GM21390 (cell line): ENCODE results near the gene LMCD1.

ENCODE experiments used
- ATAC-seq: cut with Tn5 transposase; IDR thresholded peaks from one replicate; pipeline ENCODE4 v1.9.1; 2021; ENCODE audit not compliant: unreplicated experiment

The LMCD1 gene

DNA sequence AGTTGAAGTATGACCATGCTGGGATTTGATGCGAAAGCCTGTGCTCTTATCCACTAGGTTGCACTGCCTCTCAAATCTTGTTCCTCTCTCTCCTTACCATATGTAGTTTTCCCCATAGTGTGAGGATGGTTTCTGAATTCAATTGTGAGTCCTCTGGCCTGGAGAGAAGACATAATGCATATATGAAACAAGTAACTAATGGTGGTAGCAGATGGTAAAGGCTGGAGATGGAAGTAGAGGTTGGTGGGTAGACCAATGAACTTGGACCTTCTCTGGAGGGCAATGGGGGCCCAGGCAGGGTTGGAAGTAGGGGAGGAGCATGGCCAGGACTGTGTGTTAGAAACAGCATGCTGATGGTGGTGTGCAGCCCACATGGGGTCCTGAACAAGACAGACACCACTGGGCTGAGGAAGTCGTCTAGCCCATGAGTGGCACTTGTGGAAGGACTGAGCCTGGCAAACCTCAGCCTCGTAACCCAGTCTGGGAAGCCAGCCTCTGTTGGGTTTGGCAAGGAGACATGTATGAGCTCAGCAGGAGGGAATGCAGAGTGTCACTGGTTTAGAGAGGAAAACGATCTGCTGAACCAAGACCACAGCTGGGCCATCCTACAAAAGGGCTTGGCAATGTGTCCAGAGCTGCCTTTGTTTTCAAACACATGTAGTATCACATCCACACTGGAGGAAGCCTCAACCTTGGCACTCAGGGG lies 18.5 kb upstream of the LMCD1 start:
- ATAC-seq = no peak

DNA sequence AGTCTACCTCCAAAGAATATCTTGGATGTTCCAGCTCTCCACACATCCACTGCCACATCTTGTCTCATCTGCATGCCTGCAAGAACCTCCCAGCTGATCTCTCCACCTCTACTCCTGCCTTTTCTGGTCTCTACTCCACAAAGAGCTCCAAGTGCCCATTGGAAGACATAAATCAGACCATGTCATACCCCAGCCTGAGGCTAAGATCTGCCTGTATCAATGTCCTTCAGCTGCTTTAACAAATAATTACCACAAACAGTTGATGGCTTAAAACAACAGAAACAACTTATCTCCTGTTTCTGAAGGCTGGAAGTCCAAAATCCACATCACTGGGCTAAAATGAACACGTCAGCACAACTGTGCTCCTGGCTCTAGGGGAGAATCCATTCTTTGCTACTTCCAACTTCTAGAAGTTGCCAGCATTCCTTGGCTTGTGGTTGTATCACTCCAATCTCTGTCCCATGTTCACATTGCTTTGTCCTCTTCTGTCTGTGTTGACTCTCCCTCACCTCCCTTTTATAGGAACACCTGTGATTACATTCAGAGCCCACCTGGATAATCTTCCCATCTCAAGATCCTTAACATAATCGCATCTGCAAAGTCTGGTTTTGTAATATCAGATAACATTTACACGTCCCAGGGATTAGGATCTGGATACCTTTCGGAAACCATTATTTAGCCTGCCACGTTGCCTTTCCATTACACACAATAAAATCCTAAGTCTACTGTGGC lies 17.0 kb upstream of the LMCD1 start:
- ATAC-seq = no peak

- no peak for ATAC-seq
These were observed 16.3 kb upstream of the LMCD1 start for GRCh38 chr3:8485141-8485870.

- ATAC-seq = no peak
These were observed 15.7 kb upstream of the LMCD1 start for GRCh38 chr3:8485943-8486342.

GRCh38 chr3:8486434-8486833 lies 15.2 kb upstream of the LMCD1 start:
- no peak for ATAC-seq

DNA sequence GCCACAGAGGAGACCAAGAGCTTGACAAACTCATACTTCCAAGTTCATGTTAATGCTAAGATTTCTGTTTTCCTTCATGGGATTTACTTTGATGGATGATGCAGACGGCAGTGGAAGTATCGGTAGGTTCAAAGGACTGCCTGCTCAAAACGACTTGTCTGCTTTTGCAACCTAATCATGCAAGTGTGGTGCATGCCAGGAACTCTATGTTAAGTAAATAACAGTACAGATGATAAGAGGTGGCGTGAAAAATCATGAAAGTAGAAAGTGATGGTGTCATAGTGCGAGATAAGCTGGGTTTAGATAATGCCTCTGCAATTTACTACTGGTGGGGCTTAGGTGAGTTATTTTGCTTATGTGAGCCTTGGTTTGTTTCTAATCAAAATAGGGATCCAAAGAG lies 14.7 kb upstream of the LMCD1 start:
- ATAC-seq = no peak

- ATAC-seq = no peak
These were observed 13.2 kb upstream of the LMCD1 start for GRCh38 chr3:8488411-8488810.

DNA sequence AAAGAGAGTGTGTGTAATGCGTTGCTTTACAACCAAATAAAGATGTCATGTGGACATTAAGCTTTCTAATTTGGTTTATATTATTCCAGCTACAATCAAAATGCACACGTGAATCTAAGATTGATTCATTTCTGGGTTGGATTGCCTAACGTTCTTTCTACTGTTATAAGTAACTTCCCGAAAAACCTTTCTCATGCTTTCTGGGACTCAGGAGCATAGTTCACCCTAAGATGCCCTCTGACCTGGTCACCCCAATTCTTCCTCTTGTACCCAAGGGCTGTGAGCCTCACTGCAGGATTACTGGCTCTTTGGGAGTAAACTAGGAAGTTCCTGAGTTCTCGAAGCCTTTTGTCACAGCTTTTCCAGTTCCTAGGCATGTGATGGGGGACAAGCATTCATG lies 12.7 kb upstream of the LMCD1 start:
- no peak for ATAC-seq

DNA sequence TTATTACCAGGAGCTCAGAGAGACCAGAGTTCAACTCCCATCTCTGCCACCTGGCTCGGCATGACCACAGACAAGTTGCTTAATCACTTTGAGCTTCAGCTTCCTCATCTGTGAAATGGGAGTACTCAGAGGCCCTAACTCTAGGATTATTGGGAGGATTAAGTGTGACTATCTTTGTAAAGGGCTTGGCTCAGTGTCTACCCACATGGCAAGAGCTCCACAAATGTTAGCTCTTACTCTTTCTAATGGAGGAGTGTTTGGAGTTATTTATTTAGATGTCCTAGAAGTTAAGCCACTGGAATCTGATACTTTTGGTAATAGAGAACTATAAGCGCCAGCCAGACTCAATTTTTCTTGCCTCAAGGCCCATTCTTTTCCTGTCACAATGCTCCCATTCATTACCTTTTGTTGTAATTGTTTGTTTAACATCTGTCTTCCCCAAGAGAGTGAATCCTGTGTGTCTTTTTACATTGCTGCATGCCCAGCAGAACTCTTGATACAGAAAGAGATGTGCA lies 12.3 kb upstream of the LMCD1 start:
- ATAC-seq = no peak

DNA sequence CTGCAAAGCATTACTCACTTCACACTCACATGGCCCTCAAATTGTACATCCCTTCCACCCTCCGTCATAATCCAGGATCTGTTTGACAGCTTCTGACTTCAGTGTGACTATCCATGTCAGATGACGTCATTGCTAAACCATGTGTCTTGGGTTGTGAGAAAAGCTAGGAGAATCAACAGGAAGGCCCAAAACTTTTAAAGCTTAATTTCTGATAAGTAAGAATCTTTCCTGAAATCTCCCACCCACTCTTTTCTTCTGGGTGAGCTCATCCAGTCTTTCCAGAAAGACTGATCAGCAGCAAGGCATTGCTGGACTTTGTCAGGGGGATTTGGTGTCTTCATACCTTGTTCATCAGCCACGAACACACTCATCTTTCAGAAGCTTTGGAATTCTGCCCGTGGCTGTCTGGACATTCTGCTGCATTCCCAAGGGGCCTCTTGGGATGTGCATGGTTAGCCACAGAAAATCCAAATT lies 11.5 kb upstream of the LMCD1 start:
- ATAC-seq = no peak

DNA sequence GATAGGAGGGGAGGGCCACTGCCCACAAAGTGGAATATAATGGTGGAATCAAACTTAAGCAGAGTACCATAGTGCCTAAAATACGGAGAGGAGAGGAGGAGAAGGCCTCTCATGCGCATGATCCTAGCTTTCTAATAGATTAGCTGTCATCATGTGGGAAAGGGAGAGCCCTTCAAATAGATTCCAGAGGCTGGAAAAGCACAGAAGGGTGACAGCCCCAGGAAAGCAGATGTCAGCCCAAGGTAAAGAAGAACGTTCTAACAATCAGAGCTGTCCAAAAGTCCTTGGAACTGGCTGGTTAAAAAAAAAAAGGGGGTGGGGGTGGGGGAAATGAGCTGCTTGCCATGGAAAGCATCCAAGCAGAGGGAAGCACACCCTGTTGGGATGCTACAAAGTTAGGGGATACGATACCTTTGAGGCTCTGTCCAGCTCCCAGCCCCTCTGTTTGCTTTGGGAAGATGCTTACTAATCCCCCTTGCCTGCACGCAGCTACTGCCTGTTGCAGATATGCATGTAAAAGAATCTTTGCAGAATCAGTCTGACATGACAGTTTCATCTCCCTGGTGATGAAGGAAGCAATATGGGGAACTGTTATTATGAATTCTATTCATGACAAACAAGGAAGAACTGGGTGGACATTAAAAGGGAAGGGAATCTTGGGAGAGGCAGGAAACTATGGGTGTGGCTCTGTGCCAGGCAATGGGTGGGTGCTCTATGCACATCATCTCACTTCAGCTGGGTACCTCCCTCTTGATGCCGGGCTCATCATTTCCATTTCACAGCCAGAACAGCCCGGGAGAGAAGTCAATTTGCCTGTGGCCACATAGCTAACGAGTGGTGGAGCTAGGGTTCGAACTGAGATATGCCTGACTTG lies 10.1 kb upstream of the LMCD1 start:
- ATAC-seq = no peak

GRCh38 chr3:8492744-8493511 lies 8.7 kb upstream of the LMCD1 start:
- no peak for ATAC-seq

DNA sequence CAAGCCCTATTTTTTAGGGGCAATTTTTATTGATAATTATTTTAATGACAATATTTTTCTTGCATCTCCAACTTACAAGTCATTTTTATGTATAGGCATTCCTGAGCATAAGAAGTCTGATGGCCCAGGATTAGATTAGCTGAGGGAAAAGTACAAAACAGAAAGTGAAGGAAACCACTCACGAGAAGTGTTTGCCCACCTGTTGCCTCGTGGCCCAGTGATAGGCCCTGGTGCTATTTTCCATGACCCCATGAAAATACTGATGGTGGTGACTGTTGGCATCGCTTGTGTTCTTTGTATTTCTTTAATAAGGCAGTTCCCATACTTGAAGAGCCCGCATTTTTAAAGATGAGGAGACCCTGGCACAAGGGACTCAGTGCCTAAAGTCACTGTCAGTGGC lies 7.9 kb upstream of the LMCD1 start:
- ATAC-seq = no peak

DNA sequence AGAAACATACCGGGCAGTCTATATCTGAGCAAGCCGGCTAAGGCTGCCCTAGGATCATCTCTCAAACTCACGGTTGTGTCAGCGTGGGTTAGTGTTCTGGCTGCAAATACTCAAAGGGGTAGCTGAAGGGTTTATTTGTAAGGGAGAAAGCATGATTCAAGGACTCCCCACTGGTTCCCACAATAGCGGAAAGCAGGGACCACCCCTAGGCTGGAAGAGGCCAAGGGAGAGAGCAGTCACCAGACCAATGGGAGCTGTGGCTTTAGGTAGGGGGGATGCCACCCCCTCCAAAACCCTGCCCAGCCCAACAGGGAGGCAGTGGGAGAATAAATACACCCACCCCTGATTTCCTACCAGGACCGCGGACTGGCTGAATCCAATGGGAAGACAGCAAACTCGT lies 7.3 kb upstream of the LMCD1 start:
- ATAC-seq = no peak

- ATAC-seq = no peak
These were observed 4.0 kb upstream of the LMCD1 start for GRCh38 chr3:8497582-8497981.

DNA sequence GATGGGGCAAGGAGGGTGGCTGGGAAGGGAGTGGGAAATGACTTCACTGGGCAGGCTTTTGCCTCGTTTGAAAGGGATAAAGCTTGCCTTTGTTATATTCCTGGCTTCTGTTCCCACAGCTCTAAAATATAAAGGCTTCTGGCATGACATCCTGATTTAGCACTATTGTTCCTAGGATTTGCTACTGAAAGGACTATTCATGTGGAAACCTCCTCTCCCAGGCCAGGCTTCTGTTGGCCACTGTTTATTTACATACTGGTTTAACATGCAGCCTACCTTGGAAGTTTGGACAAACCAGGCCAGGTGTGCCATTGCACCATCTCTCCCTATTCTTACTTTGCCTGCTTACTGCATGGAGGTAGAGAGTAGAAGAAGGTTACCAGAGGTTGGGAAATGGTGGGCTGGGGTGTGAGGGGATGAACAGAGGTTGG lies 2.4 kb upstream of the LMCD1 start:
- no peak for ATAC-seq

DNA sequence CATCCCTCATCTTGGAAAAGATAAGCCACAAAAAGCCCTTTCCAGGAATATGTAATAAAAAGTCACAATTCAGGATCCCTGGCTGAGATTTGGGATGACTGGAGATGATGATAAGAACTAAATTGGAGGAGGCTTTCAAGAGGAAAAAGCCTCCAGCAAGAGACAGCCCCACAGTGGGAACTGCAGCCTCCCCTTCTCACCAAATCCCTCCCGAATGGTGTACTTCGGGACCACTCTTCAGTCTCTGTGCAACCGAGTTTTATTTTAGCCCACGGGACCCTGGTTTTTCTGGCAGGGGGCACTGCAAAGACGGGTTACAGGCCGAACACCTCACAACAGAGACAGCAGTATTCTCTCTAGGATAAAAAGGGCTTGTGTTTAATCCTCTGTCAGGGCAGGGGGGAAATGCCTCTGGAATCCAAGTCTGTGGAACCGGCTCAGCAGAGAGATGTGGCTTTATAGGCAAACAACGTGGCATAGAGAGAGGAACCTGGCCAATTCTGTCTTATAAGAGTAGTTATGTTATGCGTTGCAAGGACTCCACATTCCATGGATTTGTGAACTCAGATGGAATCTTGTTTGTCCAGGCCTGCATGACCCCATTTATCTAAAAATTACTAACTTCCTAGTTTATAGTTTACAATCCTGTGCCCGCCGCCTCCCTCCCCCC lies 1.2 kb upstream of the LMCD1 start:
- no peak for ATAC-seq

GRCh38 chr3:8500989-8501370 lies 643 bp upstream of the LMCD1 start:
- ATAC-seq = no peak

DNA sequence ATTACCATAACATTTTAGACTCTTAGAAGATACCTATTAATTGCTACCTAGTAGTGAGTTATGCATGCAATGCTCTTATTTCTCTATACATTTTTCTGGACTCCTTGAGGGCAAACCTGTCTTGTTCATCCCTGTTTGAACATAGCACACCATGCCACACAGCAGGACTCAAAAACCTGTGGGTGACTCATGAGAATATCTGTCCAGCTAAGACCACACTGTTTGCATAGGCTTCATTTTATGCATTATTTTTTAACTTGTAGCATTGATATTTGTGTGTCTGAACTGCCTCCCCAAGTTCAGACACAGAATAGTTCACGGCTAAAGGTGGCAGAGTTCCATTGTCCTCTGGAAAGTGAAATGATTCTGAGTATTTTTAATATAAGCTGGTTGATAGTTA lies 1.8 kb downstream of the LMCD1 start:
- no peak for ATAC-seq
